ENCODE results near the gene NFIX. TPM values are rescaled to one million over a fixed set of nuclear protein-coding genes. Genes with fewer than 3 reads are reported as not detected.

The NFIX gene
- total RNA-seq, 1 donor, result 114 TPM

- H3K36me3 ChIP-seq (ENCODE audit: insufficient read depth, low read length), result no peaks in the 10 kb centered on the region
Measured at GRCh38 chr19:12979974-12980373, 15.3 kb upstream of the NFIX start.

GRCh38 chr19:12982648-12983047 lies 12.6 kb upstream of the NFIX start:
- Histone ChIP-seq H3K27me3 (ENCODE audit: insufficient read depth, low read length) (peaks cover 4% of the 10 kb centered on the region), H3K9me3 (ENCODE audit: low read depth, low read length) (no peaks in the 10 kb centered on the region), H3K36me3 (ENCODE audit: insufficient read depth, low read length) (no peaks in the 10 kb centered on the region), H4K20me1 (ENCODE audit: insufficient read depth, low read length) (no peaks in the 10 kb centered on the region), H3K4me3 (ENCODE audit: insufficient read depth, low read length) (no peak overlapping the region), H3K4me1 (ENCODE audit: insufficient read depth, low read length) (peaks cover 16% of the 10 kb centered on the region), H3K79me2 (ENCODE audit: insufficient read depth, low read length) (no peaks in the 10 kb centered on the region), H2AFZ (ENCODE audit: low read length) (no peak overlapping the region), H3K4me2 (ENCODE audit: insufficient read depth, low read length) (no peak overlapping the region), H3K27ac (ENCODE audit: low read depth, low read length) (no peak overlapping the region)
- DNase-seq (ENCODE audit: insufficient read length, low spot score, missing footprints), result no peak
- TF ChIP-seq CTCF (IDR thresholded peaks at IDR 0.05; ENCODE audit: extremely low read depth, low read depth, low read length), result no peak

More at GRCh38 chr19:12979974-12980373, 15.3 kb upstream of the NFIX start:
- Histone ChIP-seq H3K4me3 (ENCODE audit: insufficient read depth, low read length) (no peak overlapping the region), H2AFZ (ENCODE audit: low read length) (no peak overlapping the region), H3K4me2 (ENCODE audit: insufficient read depth, low read length) (no peak overlapping the region), H3K79me2 (ENCODE audit: insufficient read depth, low read length) (no peaks in the 10 kb centered on the region), H3K4me1 (ENCODE audit: insufficient read depth, low read length) (peaks cover 11% of the 10 kb centered on the region), H3K9me3 (ENCODE audit: low read depth, low read length) (no peaks in the 10 kb centered on the region), H3K27me3 (ENCODE audit: insufficient read depth, low read length) (peaks cover 4% of the 10 kb centered on the region), H4K20me1 (ENCODE audit: insufficient read depth, low read length) (no peaks in the 10 kb centered on the region), H3K27ac (ENCODE audit: low read depth, low read length) (no peak overlapping the region)
- no peak for TF ChIP-seq CTCF (IDR thresholded peaks at IDR 0.05; ENCODE audit: extremely low read depth, low read depth, low read length)
- peak; percentile 83 for DNase-seq (ENCODE audit: insufficient read length, low spot score, missing footprints)

GRCh38 chr19:12983091-12983490 lies 12.2 kb upstream of the NFIX start:
- H3K27ac ChIP-seq (ENCODE audit: low read depth, low read length), result no peak overlapping the region
- no peak for TF ChIP-seq CTCF (IDR thresholded peaks at IDR 0.05; ENCODE audit: extremely low read depth, low read depth, low read length)

GRCh38 chr19:12983542-12984142 lies 11.6 kb upstream of the NFIX start:
- Histone ChIP-seq H3K79me2 (ENCODE audit: insufficient read depth, low read length) (no peaks in the 10 kb centered on the region), H4K20me1 (ENCODE audit: insufficient read depth, low read length) (no peaks in the 10 kb centered on the region), H3K27ac (ENCODE audit: low read depth, low read length) (no peak overlapping the region), H3K4me1 (ENCODE audit: insufficient read depth, low read length) (peaks cover 16% of the 10 kb centered on the region), H3K36me3 (ENCODE audit: insufficient read depth, low read length) (no peaks in the 10 kb centered on the region), H3K27me3 (ENCODE audit: insufficient read depth, low read length) (peaks cover 4% of the 10 kb centered on the region), H3K4me3 (ENCODE audit: insufficient read depth, low read length) (peak overlapping the region; percentile 68), H3K9me3 (ENCODE audit: low read depth, low read length) (no peaks in the 10 kb centered on the region), H2AFZ (ENCODE audit: low read length) (peak overlapping the region; percentile 92), H3K4me2 (ENCODE audit: insufficient read depth, low read length) (peak overlapping the region; percentile 79)
- TF ChIP-seq CTCF (IDR thresholded peaks at IDR 0.05; ENCODE audit: extremely low read depth, low read depth, low read length), result peak; percentile 70
- DNase-seq (ENCODE audit: insufficient read length, low spot score, missing footprints), result peak; percentile 99

More at GRCh38 chr19:12983091-12983490, 12.2 kb upstream of the NFIX start:
- Histone ChIP-seq H3K27me3 (ENCODE audit: insufficient read depth, low read length) (peaks cover 4% of the 10 kb centered on the region), H3K36me3 (ENCODE audit: insufficient read depth, low read length) (no peaks in the 10 kb centered on the region), H4K20me1 (ENCODE audit: insufficient read depth, low read length) (no peaks in the 10 kb centered on the region), H2AFZ (ENCODE audit: low read length) (peak overlapping the region; percentile 92), H3K4me3 (ENCODE audit: insufficient read depth, low read length) (peak overlapping the region; percentile 68), H3K79me2 (ENCODE audit: insufficient read depth, low read length) (no peaks in the 10 kb centered on the region), H3K9me3 (ENCODE audit: low read depth, low read length) (no peaks in the 10 kb centered on the region), H3K4me2 (ENCODE audit: insufficient read depth, low read length) (peak overlapping the region; percentile 79), H3K4me1 (ENCODE audit: insufficient read depth, low read length) (peaks cover 16% of the 10 kb centered on the region)
- no peak for DNase-seq (ENCODE audit: insufficient read length, low spot score, missing footprints)
